Stimulated activated CD8-positive, alpha-beta memory T cell treated with anti-CD3 and anti-CD28 coated beads, Interleukin-15, amount 100 ng/mL, for 24 hours (primary cell): Measurements from ENCODE around the gene COPS8.

Source experiments
- DNase-seq: peaks from one replicate; pipeline ENCODE4 v3.0.0-alpha.2; 2020; ENCODE audit warnings: low read depth

The COPS8 gene

DNA sequence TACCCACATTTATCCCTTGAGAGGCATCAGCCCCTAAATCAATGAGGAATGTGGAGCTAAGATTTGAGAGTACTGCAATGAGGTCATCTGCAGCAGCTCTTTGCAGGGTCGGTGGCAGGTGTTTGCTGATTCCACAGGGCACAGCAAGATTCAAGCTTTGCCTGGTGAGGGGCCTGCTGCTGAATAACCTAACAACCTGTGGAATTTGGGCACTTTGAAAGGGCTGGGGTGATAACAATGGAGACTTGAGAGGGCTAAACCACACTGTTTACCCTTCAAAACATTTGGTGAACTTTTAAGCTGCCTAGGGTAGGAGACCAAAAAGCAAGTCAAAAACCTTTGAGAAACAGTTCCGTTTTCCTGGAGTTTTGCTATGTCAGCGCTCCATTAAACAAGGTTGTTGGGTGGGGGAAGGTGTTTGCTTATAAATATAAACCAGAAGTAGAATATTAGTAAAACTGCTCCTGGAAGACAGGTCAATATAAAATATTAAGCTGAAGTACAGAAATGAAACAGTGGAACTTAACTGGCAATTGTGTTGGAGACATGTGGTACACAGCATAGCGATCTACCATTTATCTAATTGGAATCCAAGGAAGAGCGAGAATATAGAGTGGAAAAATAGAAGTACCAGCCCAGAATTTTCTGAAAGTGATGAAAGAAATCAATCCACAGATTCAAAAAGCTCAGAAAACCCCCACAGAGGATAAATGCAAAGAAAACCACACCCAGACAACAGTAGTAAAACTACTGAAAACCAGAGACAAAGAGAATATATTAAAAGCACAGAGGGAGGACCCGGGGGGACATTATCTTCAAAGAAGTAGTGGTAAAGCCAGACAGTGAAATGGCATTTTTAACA lies 15.7 kb downstream of the COPS8 start:
- no peak for DNase-seq

DNA sequence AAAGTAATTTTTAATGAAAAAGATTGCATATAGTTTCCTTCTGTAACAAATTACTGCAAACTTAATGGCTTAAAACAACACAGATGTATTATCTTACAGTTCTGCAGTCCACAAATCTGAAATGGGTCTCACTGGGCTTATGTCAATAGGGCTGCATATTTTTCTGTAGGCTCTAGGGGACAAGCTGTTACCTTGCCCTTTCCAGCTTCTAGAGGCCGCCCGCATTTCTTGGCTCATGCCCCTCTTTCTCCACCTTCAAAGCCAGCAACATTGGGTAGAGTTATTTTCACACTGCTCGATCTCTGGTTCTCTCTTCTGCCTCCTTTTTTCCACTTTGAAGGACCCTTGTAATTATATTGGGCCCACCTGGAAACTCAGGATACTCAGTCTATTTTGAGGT lies 16.7 kb downstream of the COPS8 start:
- DNase-seq, result no peak

DNA sequence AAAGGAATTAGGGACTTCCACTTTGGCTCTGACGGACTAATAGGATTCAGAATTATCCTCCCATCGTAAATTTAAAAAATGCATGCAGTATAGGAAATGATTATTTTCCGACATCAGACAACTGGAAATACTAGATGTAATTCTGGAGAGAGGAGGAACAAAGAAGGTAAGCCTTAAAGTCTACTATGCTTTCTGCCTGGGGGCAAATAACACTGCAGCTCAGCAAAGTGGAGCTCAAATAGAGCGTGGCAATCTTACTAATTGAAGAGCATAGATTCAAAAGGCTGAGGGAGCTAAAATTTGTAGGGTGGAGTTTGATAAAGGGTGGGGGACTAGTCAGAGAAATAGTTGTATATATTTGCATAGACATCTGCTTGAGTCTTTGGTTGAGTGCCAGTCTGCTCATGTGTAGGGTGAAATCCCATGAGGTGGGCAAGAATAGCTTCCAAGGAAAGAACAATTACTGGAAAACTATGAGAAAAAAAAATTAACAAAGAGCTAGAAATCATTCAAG lies 23.8 kb downstream of the COPS8 start:
- DNase-seq, result no peak

GRCh38 chr2:237113026-237113795 lies 27.5 kb downstream of the COPS8 start:
- DNase-seq, result no peak

- no peak for DNase-seq
Measured at GRCh38 chr2:237115870-237116269, 30.2 kb downstream of the COPS8 start.

- no peak for DNase-seq
Measured at GRCh38 chr2:237116431-237116830, 30.7 kb downstream of the COPS8 start.

GRCh38 chr2:237118025-237118424 lies 32.3 kb downstream of the COPS8 start:
- no peak for DNase-seq

DNA sequence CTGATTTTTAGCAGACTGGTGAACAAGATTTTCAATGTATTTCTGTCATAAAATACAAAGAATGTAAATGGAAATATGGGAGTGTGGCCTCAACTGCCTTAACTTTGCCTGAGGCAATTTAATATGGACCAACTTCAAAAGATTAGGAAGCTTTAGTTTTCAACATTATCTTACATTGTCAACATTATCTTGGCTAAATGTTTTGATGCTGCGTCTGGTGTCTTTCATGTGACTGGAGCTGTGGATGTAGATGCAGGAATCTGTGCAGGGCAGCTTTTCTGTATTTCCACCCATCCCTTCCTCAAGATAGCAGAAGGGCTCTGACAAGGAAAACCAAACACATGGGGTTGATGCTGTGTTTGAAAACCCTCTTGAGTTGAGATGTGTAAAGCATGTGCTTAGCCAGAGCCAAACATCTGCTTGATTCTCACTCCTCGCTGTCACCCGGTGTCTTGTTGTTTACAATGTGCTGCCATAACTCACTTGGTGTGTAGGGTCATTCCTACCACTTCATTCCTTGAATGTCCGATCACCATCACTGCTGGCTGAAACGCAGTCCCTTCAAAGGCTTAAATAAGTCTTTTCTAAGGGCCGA lies 33.0 kb downstream of the COPS8 start:
- DNase-seq, result no peak

DNA sequence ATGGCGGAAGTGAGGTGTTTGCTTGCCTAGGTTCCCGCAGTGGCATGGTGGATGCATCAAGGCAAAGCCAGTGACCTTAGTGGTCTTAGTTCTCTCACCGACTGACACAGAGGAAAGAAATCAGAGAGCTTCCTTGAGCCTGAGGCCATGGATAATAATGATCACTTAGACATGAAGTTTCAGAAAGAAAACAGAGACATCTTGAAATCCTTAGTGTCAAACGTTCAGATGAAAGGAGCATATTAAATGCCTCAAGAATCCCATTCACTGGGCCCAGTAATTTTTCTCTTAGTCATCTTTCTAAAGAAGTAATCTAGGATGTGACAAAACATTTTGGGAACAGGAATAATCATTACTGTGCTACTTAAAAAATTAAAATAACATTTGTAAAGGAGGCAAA lies 35.2 kb downstream of the COPS8 start:
- no peak for DNase-seq

GRCh38 chr2:237121321-237121720 lies 35.6 kb downstream of the COPS8 start:
- no peak for DNase-seq

DNA sequence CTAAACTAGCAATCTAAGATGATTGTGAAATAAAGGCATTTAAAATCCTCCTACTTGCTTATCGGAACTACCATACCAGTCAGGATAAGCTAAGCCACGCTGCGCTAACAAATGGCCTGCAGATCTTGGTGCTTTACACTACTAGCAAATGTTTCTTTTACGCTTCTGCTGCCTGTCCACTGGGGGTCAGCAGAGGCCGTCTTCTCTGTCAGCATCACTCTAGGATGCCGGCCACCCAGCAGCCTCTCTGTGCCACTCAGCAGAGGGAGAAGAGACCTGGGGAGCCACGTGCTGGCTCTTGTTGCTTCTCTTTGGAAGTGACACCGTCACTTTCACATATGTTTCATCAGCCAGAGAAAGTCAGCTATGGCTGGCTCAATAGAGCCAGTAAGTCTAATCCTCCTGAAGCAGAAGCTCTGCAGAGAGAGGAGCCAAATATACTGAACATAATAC lies 36.6 kb downstream of the COPS8 start:
- DNase-seq, result peak; percentile 12

DNA sequence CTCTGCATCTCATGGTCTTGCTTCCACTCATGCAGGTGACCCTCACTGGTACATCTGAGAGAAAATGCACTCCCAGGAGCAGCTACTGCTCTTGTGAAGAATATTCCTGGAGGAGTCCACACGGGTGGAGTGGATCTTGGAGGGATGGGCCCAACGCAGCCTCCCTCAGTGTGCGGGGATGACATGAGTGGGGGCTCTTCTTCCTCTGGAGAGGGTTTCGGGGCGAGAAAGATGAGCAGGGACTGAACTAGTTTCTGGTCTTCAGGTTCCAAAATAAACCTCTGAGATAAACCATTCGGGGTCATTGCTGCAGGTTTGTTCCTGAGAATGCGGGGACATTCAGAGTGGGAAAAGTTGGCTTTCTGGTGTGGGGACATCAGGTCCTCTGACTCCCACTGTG lies 39.1 kb downstream of the COPS8 start:
- no peak for DNase-seq

DNA sequence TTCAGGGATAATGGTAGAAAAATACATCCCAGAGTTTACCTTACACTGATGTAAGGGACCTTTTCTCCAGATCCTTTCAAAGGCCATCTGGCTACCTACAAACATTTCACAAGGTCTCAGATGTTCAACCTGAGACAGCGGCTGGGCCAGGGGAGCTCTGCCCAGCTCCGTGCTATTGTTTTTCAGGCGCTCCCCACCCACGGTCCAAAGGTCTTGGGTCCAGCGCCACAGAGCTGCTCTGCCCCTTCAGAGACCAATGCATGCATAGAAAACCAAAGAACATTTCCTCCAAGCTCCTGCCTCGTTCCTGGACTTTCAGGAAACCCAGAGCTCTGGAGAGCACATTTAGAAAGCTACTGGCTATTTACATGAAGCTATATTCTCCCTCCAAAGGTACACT lies 40.3 kb downstream of the COPS8 start:
- no peak for DNase-seq

- DNase-seq, result no peak
Measured at GRCh38 chr2:237126519-237127174, 41.0 kb downstream of the COPS8 start.

- DNase-seq, result no peak
Measured at GRCh38 chr2:237128026-237128703, 42.5 kb downstream of the COPS8 start.

GRCh38 chr2:237128845-237129592 lies 43.3 kb downstream of the COPS8 start:
- DNase-seq, result no peak

DNA sequence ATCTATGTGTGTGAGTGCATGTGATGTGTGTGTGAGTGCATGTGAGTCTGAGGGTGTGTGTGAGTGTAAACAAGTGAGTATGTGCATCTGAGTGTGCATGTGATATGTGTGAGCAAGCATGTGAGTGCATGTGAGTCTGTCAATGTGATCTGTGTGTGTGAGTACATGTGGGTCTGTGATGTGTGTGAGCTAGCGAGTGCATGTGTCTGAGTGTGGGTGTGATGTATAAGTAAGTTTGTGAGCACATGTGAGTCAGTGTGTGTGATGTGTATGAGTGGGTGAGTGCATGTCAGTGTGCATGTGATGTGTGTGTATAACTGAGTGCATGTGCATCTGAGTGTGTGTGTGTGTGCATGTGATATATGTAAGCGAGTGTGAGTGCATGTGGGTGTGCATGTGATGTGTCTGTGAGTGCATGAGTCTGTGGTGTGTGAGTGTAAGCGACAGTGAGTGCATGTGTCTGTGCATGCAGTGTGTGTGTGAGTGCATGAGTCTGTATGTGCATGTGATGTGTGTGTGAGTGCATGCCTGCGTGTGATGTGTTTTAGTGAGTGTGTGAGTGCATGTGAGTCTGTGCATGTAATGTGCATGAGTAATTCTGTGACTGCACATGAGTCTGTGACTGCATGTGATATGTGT lies 44.1 kb downstream of the COPS8 start:
- DNase-seq, result no peak

DNA sequence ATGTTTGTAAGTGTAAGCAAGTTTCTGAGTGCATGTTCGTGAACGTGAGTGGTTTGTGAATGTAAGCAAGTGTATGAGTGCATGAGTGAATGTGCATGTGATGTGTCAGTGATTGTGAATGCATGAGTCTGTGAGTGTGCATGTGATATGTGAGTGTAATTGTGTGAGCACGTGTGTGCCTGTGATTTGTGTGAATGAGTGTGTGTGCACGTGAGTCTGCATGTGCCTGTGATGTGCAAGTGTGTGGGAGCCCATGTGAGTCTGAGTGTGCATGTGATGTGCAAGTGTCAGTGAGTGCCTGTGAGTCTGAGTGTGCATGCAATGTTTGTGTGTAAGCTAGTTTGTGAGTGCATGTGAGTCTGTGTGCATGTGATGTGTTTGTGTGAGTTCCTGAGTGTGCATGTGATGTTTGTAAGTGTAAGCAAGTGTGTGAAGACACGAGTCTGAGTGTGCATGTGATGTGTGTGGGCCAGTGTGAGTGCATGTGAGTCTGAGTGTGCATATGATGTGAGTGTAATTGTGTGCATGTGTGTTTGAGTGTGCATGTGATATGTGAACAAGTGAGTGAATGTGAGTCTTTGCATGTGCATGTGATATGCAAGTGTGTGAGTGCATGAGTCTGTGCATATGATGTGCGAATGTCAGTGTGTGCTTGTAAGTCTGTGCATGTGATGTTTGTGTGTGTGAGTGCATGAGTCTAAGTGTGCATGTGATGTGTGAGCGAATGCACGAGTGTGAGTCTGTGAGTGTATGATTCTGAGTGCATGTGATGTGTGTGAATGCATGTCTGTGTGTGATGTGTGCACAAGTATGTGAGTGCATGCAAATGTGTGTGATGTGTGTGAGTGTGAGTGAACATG lies 45.1 kb downstream of the COPS8 start:
- no peak for DNase-seq
